Type B pancreatic cell (in vitro differentiated cells): ENCODE measurements around the gene STON2. TPM values are rescaled to one million over a fixed set of nuclear protein-coding genes. Genes with fewer than 3 reads are reported as not detected.
A peak's percentile ranks its signal among the peaks of the same experiment; 100 is the strongest.

Source experiments
- DNase-seq: peaks from one replicate; pipeline ENCODE4 v3.0.0; 2021; ENCODE audit warnings: mixed read lengths; ENCODE audit not compliant: unreplicated experiment; ENCODE audit errors: extremely low spot score
- H3K27ac Mint-ChIP-seq: 2 replicates; pipeline ENCODE4 v1.8.0; 2021; ENCODE audit warnings: mild to moderate bottlenecking, mixed read lengths
- H3K27me3 Mint-ChIP-seq: 2 replicates; pipeline ENCODE4 v1.8.0; 2021; ENCODE audit warnings: mixed read lengths
- H3K36me3 Mint-ChIP-seq: 2 replicates; pipeline ENCODE4 v1.8.0; 2021; ENCODE audit warnings: mixed read lengths
- H3K4me1 Mint-ChIP-seq: one replicate; pipeline ENCODE4 v1.8.0; 2021; ENCODE audit warnings: mixed read lengths; ENCODE audit not compliant: unreplicated experiment
- H3K4me3 Mint-ChIP-seq: 2 replicates; pipeline ENCODE4 v1.8.0; 2021; ENCODE audit warnings: mild to moderate bottlenecking, mixed read lengths
- H3K9me3 Mint-ChIP-seq: 2 replicates; pipeline ENCODE4 v1.8.0; 2021; ENCODE audit warnings: mixed read lengths
- total RNA-seq: library from RNA; stranded (reverse); gene quantifications from 2 replicates; pipeline ENCODE4 v1.2.1, GENCODE V29; 2021; ENCODE audit warnings: low replicate concordance
- TF ChIP-seq, protein P1 (sequence below): fragments of 200-600 bp; sonication (generic); conservative IDR thresholded peaks from 2 replicates; pipeline ENCODE4 v1.5.0; 2021; ENCODE audit warnings: antibody characterized with exemption, mild to moderate bottlenecking

The STON2 gene
- total RNA-seq, 1 donor from 2014 or later: 40.4 TPM

DNA sequence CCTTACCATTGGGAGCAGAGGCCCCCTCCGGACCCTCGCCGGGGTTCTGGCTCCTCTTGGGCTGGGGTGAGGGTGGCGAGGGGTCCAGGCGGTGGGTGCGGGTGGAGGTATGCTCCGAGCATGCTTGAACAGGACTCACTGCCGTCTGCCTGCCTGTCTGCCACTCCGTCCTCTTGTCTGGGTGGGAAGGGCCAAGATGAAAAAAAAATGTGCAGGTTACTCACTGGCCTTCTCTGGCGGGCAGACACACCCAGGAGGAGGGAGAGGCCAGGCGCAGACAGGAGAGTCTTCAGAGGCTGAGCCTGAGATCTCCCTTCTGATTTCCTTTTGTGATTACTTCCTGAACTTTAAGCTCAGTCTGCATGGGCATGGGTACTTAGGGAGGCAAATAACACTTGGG is 76.1 kb downstream of the STON2 start:
- Mint-ChIP-seq H3K9me3 (no peaks in the 10 kb centered on the region), H3K27me3 (no peaks in the 10 kb centered on the region), H3K4me3 (peak overlapping the region; percentile 82), H3K4me1 (peaks cover 34% of the 10 kb centered on the region), H3K27ac (peak overlapping the region; percentile 95), H3K36me3 (peaks cover 14% of the 10 kb centered on the region)
- TF ChIP-seq, protein P1, sequence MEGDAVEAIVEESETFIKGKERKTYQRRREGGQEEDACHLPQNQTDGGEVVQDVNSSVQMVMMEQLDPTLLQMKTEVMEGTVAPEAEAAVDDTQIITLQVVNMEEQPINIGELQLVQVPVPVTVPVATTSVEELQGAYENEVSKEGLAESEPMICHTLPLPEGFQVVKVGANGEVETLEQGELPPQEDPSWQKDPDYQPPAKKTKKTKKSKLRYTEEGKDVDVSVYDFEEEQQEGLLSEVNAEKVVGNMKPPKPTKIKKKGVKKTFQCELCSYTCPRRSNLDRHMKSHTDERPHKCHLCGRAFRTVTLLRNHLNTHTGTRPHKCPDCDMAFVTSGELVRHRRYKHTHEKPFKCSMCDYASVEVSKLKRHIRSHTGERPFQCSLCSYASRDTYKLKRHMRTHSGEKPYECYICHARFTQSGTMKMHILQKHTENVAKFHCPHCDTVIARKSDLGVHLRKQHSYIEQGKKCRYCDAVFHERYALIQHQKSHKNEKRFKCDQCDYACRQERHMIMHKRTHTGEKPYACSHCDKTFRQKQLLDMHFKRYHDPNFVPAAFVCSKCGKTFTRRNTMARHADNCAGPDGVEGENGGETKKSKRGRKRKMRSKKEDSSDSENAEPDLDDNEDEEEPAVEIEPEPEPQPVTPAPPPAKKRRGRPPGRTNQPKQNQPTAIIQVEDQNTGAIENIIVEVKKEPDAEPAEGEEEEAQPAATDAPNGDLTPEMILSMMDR: no peak
- DNase-seq: no peak

DNA sequence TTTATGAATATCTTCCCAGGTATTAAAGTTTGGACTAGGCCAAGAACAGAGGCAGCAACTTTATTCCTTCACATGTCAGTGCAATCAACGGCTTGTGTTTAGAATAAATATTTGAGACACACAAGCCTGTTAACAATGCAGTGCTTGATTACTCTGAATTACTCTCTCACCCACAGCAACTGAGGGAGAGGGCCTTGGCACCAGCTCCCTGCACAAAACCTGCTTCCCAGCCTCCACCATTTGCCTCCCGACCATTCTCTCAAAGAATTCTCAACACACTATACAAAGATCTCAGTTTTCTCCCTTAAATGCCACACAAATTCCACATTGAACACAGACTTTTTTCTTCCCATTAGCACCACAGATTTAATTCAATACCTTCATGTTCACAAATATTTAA is 77.0 kb downstream of the STON2 start:
- peaks cover 14% of the 10 kb centered on the region for H3K36me3 Mint-ChIP-seq
- peak overlapping the region; percentile 82 for H3K4me3 Mint-ChIP-seq
- H3K9me3 Mint-ChIP-seq: no peaks in the 10 kb centered on the region
- H3K27ac Mint-ChIP-seq: peak overlapping the region; percentile 95
- DNase-seq: no peak
- TF ChIP-seq, protein P1: no peak
- peaks cover 34% of the 10 kb centered on the region for H3K4me1 Mint-ChIP-seq
- no peaks in the 10 kb centered on the region for H3K27me3 Mint-ChIP-seq

DNA sequence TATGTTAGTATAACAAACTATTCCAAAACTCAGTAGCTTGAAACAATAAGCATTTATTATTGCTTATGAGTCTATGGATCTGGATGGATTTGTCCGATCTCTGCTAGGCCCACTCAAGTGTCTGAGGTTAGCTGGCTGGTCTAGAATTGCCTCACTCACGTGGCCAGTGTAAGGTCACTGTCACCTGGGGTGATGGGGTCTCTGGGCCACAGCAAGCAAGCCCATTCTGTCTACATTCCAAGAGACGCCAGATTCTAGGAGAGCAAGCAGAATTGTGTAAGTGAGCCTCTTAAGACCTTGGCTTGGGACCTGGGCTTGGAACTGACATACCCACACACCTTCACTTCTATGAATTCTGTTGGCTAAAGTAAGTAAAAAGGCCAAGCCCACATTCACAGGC is 80.2 kb downstream of the STON2 start:
- Mint-ChIP-seq H3K27me3 (no peaks in the 10 kb centered on the region), H3K4me3 (no peak overlapping the region), H3K4me1 (peaks cover 52% of the 10 kb centered on the region), H3K27ac (peak overlapping the region; percentile 74), H3K36me3 (peaks cover 14% of the 10 kb centered on the region), H3K9me3 (peaks cover 5% of the 10 kb centered on the region)
- DNase-seq: no peak
- TF ChIP-seq, protein P1: no peak

DNA sequence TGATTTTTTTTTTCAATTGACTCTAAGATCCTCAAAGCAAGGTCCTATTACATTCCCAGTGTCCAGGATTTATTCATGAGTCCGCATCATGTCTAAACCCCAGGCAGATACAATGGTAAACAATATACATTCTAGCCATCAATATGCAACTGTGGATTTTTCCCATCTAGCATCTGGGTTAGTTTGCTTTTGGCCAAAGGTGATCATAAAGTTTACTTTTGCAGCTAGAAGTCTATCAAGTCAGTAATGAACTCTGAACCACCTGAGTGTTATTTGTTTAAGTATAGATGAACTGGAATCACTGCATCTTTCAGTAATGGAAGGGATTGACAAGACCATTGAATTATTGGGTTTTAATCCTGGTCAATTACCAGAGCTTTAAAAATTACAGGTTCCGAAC is 80.8 kb downstream of the STON2 start:
- Mint-ChIP-seq H3K36me3 (peaks cover 14% of the 10 kb centered on the region), H3K9me3 (peaks cover 5% of the 10 kb centered on the region), H3K4me3 (no peak overlapping the region), H3K27me3 (no peaks in the 10 kb centered on the region), H3K4me1 (peaks cover 51% of the 10 kb centered on the region), H3K27ac (no peak overlapping the region)
- TF ChIP-seq, protein P1: no peak
- DNase-seq: no peak

DNA sequence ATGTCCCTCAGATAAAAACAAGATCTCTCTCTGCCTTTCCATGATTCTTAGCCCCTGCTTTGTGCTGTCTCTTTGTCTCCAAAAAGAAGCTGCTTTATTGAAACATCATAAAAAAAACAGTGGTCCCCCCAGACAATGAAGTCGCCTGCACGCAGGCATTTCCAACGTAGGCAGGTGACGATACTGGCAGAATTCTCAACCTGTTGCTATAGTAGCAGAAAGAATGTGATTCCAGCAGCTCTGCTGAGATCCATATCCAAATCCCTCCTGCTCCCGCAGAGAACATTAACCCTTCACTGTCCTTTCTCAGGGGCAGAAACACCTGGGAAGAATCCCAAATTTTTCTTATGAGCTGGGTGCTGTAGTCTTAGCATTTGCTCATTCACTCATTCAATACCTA is 84.8 kb downstream of the STON2 start:
- H3K4me1 Mint-ChIP-seq: peaks cover 45% of the 10 kb centered on the region
- peak overlapping the region; percentile 81 for H3K27ac Mint-ChIP-seq
- H3K9me3 Mint-ChIP-seq: peaks cover 5% of the 10 kb centered on the region
- peak overlapping the region; percentile 47 for H3K4me3 Mint-ChIP-seq
- peaks cover 10% of the 10 kb centered on the region for H3K36me3 Mint-ChIP-seq
- no peak for DNase-seq
- H3K27me3 Mint-ChIP-seq: no peaks in the 10 kb centered on the region
- TF ChIP-seq, protein P1: no peak
